Liver (tissue), 9 donors: ENCODE measurements around the gene MED15. TPM values are rescaled to one million over a fixed set of nuclear protein-coding genes. Genes with fewer than 3 reads are reported as not detected.

Experiments
- DNase-seq: peaks from one replicate; pipeline ENCODE4 v3.0.0-alpha.2; 2017; ENCODE audit warnings: low spot score
- H3K27ac ChIP-seq, 2 donors: one replicate each; pipeline ENCODE4 v1.7.0; 2013; ENCODE audit warnings: inconsistent platforms in 2 of 2, low read length in 2 of 2, control low read depth in 1 of 2, low read depth in 1 of 2, mild to moderate bottlenecking in 1 of 2
- H3K27me3 ChIP-seq, 4 donors: one replicate each; pipeline versions ENCODE4 v1.6.1 to v1.7.0; 2013; ENCODE audit warnings: low read length in 3 of 4, inconsistent platforms in 1 of 4, mild to moderate bottlenecking in 1 of 4, moderate library complexity in 1 of 4; ENCODE audit not compliant: control insufficient read depth in 4 of 4, insufficient read depth in 4 of 4
- H3K36me3 ChIP-seq, 4 donors: one replicate each; pipeline versions ENCODE4 v1.6.1 to v1.7.0; 2013; ENCODE audit warnings: low read length in 3 of 4, mild to moderate bottlenecking in 3 of 4, low read depth in 1 of 4, moderate library complexity in 1 of 4; ENCODE audit not compliant: control insufficient read depth in 4 of 4, insufficient read depth in 3 of 4
- H3K4me1 ChIP-seq, 4 donors: one replicate each; pipeline versions ENCODE4 v1.6.1 to v1.7.0; 2013; ENCODE audit warnings: low read length in 3 of 4, mild to moderate bottlenecking in 3 of 4, moderate library complexity in 1 of 4; ENCODE audit not compliant: control insufficient read depth in 4 of 4, insufficient read depth in 4 of 4
- H3K4me3 ChIP-seq, 3 donors: one replicate each; pipeline versions ENCODE4 v1.6.1 to v1.7.0; 2013; ENCODE audit warnings: low read length in 3 of 3, control low read depth in 1 of 3, low read depth in 1 of 3, mild to moderate bottlenecking in 1 of 3
- H3K9ac ChIP-seq, 2 donors: one replicate each; pipeline ENCODE4 v1.7.0; 2013; ENCODE audit warnings: low read length in 2 of 2, mild to moderate bottlenecking in 2 of 2, moderate library complexity in 2 of 2, control low read depth in 1 of 2, low read depth in 1 of 2
- H3K9me3 ChIP-seq, 4 donors: one replicate each; pipeline versions ENCODE4 v1.6.1 to v1.7.0; 2013; ENCODE audit warnings: low read length in 3 of 4; ENCODE audit not compliant: control insufficient read depth in 4 of 4
- EGR1 ChIP-seq, 2 donors: IDR thresholded peaks; 2 replicates each; pipeline ENCODE4 v1.6.1; 2016 to 2018; ENCODE audit warnings: antibody characterized with exemption in 2 of 2, low read depth in 2 of 2
- FOXA1 ChIP-seq: IDR thresholded peaks from 2 replicates; pipeline ENCODE4 v1.6.1; 2016; ENCODE audit warnings: antibody characterized with exemption
- FOXA2 ChIP-seq: IDR thresholded peaks from 2 replicates; pipeline ENCODE4 v1.6.1; 2016; ENCODE audit warnings: antibody characterized with exemption
- GABPA ChIP-seq, 2 donors: IDR thresholded peaks in 1 of 2; conservative IDR thresholded peaks in 1 of 2; 2 replicates each; pipeline ENCODE4 v1.6.1; 2016; ENCODE audit warnings: antibody characterized with exemption in 2 of 2, mild to moderate bottlenecking in 1 of 2, moderate library complexity in 1 of 2
- HNF4A ChIP-seq, 2 donors: conservative IDR thresholded peaks; 2 replicates each; pipeline ENCODE4 v1.6.1; 2016; ENCODE audit warnings: antibody characterized with exemption in 2 of 2, mild to moderate bottlenecking in 2 of 2
- HNF4G ChIP-seq: IDR thresholded peaks from 2 replicates; pipeline ENCODE4 v1.6.1; 2016; ENCODE audit warnings: antibody characterized with exemption
- JUND ChIP-seq, 2 donors: IDR thresholded peaks; 2 replicates each; pipeline ENCODE4 v1.6.1; 2016; ENCODE audit warnings: antibody characterized with exemption in 2 of 2
- NR2F2 ChIP-seq: IDR thresholded peaks from 2 replicates; pipeline ENCODE4 v1.6.1; 2016; ENCODE audit warnings: antibody characterized with exemption
- RAD21 ChIP-seq, 2 donors: IDR thresholded peaks; 2 replicates each; pipeline ENCODE4 v1.6.1; 2016; ENCODE audit warnings: antibody characterized with exemption in 2 of 2, mild to moderate bottlenecking in 2 of 2
- RXRA ChIP-seq, 2 donors: IDR thresholded peaks; 2 replicates each; pipeline ENCODE4 v1.6.1; 2017 to 2018; ENCODE audit warnings: antibody characterized with exemption in 2 of 2, mild to moderate bottlenecking in 1 of 2
- SP1 ChIP-seq: IDR thresholded peaks from 2 replicates; pipeline ENCODE4 v1.6.1; 2018; ENCODE audit warnings: antibody characterized with exemption, mild to moderate bottlenecking
- TAF1 ChIP-seq: conservative IDR thresholded peaks from 2 replicates; pipeline ENCODE4 v1.6.1; 2016; ENCODE audit warnings: antibody characterized with exemption, mild to moderate bottlenecking
- YY1 ChIP-seq: IDR thresholded peaks from 2 replicates; pipeline ENCODE4 v1.6.1; 2016; ENCODE audit warnings: antibody characterized with exemption, mild to moderate bottlenecking
- WGBS: extraction: QIAGEN DNeasy Blood & Tissue Kit; methylation state at CpG from one replicate; pipeline ENCODE4 v1.1.7; 2013; 5-methylcytosine and 5-hydroxymethylcytosine counted together
- polyA plus RNA-seq, 2 donors: library from polyadenylated mRNA; stranded (reverse) in 1 of 2; unstranded in 1 of 2; fragments of 200-250 nt in 1 of 2; fragments of >200 nt in 1 of 2; fragmentation: Nextera tagmentation in 1 of 2; extraction: Ambion mirVana in 1 of 2; gene quantifications; one replicate each; pipeline versions ENCODE4 v1.2.1 to v1.2.3, GENCODE V29; 2013 to 2015
- total RNA-seq, 2 donors: library from RNA; depleted of rRNA; stranded (reverse); fragments of >200 nt; gene quantifications; one replicate each; pipeline ENCODE4 v1.2.3, GENCODE V29; 2014
- TF ChIP-seq, protein P1 (sequence below): fragments of 150-350 bp; IDR thresholded peaks from 2 replicates; pipeline ENCODE4 v1.5.1; 2017; ENCODE audit warnings: improper control_type of control experiment, low read depth, low read length; ENCODE audit not compliant: missing input control
- TF ChIP-seq, protein P2 (sequence below): IDR thresholded peaks from 2 replicates; pipeline ENCODE4 v1.6.1; 2016; ENCODE audit warnings: antibody characterized with exemption
- TF ChIP-seq, protein P3 (sequence below): IDR thresholded peaks from 2 replicates; pipeline ENCODE4 v1.6.1; 2016; ENCODE audit warnings: antibody characterized with exemption
- TF ChIP-seq, protein P4 (sequence below): IDR thresholded peaks from 2 replicates; pipeline ENCODE4 v1.6.1; 2016; ENCODE audit warnings: antibody characterized with exemption
- TF ChIP-seq, protein P5 (sequence below): IDR thresholded peaks from 2 replicates; pipeline ENCODE4 v1.6.1; 2016; ENCODE audit warnings: antibody characterized with exemption, mild to moderate bottlenecking
- donor health status: healthy.
- donor health status: healthy.
- donor health status: healthy.
- donor health status: healthy.
- donor health status: healthy.

Gene MED15
- total and polyA plus RNA-seq, 4 donors, result 9.7 to 28.0 (median 16.2) TPM

DNA sequence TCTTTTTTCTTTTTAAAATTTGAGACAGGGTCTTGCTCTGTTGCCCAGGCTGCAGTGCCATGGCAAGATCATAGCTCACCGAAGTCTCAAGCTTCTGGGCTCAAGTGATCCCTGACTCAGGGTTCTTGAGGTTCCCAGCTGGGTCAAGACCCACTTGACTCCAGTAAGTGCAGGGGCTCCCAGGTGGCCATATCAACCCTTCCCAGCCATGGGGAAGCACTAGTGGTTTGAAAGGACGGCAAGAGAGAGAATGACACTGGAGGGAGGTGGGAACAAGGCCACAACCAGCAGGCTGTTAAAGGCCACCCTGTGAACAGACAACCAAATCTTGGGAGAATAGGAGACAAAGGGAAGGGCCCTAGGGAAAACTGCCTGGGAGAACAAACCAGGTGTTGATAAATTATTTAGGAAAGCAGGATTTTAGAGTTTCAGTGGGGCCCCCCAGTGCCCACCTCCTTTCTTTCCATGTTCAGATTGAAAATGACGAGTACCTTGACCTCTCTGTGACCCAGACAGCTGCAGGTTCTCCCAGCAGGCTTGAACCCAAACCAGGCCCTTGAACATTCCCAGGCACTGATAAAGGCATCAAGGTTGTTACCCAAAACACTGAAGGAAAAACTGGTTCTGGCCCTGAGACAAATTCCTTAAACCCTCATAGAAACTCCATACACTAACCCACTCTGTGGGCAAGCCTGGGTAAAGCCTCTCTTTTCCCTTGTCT, 40.6 kb upstream of the MED15 start:
- WGBS, result 91% methylated on average over 3 of the region's 3 CpGs
- Histone ChIP-seq H3K9ac (no peak overlapping the region), H3K36me3 (peaks cover 0 to 29% (median 10%) of the 10 kb centered on the region in 4 donors), H3K4me1 (no peaks in the 10 kb centered on the region), H3K27ac (no peak overlapping the region), H3K9me3 (no peaks in the 10 kb centered on the region), H3K4me3 (no peak overlapping the region), H3K27me3 (no peaks in the 10 kb centered on the region)
- no peak for DNase-seq
- TF ChIP-seq JUND (IDR thresholded peaks at IDR 0.05) (no peak), FOXA1 (no peak), GABPA (IDR thresholded peaks at IDR 0.05 in 1 of 2, conservative IDR thresholded peaks at IDR 0.05 in 1 of 2) (no peak), SP1 (no peak), RXRA (IDR thresholded peaks at IDR 0.05) (no peak), NR2F2 (no peak), TAF1 (no peak), RAD21 (IDR thresholded peaks at IDR 0.05) (no peak), YY1 (no peak), HNF4G (no peak), EGR1 (IDR thresholded peaks at IDR 0.05; ENCODE audit: low read depth in 2 of 2) (no peak), FOXA2 (no peak), HNF4A (conservative IDR thresholded peaks at IDR 0.05) (no peak)
- TF ChIP-seq, protein P1, sequence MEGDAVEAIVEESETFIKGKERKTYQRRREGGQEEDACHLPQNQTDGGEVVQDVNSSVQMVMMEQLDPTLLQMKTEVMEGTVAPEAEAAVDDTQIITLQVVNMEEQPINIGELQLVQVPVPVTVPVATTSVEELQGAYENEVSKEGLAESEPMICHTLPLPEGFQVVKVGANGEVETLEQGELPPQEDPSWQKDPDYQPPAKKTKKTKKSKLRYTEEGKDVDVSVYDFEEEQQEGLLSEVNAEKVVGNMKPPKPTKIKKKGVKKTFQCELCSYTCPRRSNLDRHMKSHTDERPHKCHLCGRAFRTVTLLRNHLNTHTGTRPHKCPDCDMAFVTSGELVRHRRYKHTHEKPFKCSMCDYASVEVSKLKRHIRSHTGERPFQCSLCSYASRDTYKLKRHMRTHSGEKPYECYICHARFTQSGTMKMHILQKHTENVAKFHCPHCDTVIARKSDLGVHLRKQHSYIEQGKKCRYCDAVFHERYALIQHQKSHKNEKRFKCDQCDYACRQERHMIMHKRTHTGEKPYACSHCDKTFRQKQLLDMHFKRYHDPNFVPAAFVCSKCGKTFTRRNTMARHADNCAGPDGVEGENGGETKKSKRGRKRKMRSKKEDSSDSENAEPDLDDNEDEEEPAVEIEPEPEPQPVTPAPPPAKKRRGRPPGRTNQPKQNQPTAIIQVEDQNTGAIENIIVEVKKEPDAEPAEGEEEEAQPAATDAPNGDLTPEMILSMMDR, result no peak
- TF ChIP-seq, protein P2, sequence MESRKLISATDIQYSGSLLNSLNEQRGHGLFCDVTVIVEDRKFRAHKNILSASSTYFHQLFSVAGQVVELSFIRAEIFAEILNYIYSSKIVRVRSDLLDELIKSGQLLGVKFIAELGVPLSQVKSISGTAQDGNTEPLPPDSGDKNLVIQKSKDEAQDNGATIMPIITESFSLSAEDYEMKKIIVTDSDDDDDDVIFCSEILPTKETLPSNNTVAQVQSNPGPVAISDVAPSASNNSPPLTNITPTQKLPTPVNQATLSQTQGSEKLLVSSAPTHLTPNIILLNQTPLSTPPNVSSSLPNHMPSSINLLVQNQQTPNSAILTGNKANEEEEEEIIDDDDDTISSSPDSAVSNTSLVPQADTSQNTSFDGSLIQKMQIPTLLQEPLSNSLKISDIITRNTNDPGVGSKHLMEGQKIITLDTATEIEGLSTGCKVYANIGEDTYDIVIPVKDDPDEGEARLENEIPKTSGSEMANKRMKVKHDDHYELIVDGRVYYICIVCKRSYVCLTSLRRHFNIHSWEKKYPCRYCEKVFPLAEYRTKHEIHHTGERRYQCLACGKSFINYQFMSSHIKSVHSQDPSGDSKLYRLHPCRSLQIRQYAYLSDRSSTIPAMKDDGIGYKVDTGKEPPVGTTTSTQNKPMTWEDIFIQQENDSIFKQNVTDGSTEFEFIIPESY, result no peak
- TF ChIP-seq, protein P3, sequence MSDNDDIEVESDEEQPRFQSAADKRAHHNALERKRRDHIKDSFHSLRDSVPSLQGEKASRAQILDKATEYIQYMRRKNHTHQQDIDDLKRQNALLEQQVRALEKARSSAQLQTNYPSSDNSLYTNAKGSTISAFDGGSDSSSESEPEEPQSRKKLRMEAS, result no peak
- TF ChIP-seq, protein P4, sequence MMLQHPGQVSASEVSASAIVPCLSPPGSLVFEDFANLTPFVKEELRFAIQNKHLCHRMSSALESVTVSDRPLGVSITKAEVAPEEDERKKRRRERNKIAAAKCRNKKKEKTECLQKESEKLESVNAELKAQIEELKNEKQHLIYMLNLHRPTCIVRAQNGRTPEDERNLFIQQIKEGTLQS, result no peak
- TF ChIP-seq, protein P5, sequence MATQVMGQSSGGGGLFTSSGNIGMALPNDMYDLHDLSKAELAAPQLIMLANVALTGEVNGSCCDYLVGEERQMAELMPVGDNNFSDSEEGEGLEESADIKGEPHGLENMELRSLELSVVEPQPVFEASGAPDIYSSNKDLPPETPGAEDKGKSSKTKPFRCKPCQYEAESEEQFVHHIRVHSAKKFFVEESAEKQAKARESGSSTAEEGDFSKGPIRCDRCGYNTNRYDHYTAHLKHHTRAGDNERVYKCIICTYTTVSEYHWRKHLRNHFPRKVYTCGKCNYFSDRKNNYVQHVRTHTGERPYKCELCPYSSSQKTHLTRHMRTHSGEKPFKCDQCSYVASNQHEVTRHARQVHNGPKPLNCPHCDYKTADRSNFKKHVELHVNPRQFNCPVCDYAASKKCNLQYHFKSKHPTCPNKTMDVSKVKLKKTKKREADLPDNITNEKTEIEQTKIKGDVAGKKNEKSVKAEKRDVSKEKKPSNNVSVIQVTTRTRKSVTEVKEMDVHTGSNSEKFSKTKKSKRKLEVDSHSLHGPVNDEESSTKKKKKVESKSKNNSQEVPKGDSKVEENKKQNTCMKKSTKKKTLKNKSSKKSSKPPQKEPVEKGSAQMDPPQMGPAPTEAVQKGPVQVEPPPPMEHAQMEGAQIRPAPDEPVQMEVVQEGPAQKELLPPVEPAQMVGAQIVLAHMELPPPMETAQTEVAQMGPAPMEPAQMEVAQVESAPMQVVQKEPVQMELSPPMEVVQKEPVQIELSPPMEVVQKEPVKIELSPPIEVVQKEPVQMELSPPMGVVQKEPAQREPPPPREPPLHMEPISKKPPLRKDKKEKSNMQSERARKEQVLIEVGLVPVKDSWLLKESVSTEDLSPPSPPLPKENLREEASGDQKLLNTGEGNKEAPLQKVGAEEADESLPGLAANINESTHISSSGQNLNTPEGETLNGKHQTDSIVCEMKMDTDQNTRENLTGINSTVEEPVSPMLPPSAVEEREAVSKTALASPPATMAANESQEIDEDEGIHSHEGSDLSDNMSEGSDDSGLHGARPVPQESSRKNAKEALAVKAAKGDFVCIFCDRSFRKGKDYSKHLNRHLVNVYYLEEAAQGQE, result no peak
